GM12872 (cell line): Measurements from ENCODE around the gene LRRN4.

Experiments
- CTCF ChIP-seq: IDR thresholded peaks from 3 replicates; pipeline ENCODE4 v1.5.1; 2011; ENCODE audit warnings: low read depth, mild to moderate bottlenecking, low read length, moderate library complexity; ENCODE audit not compliant: insufficient read depth

Gene LRRN4

GRCh38 chr20:6029538-6029937, 24.3 kb downstream of the LRRN4 start:
- no peak for TF ChIP-seq CTCF

GRCh38 chr20:6028818-6029217, 25.0 kb downstream of the LRRN4 start:
- TF ChIP-seq CTCF = no peak

GRCh38 chr20:6026051-6026450, 27.8 kb downstream of the LRRN4 start:
- no peak for TF ChIP-seq CTCF

- no peak for TF ChIP-seq CTCF
Observed at GRCh38 chr20:6024768-6025167, 29.1 kb downstream of the LRRN4 start.

GRCh38 chr20:6017880-6018279, 36.0 kb downstream of the LRRN4 start:
- TF ChIP-seq CTCF = no peak

- TF ChIP-seq CTCF = no peak
Observed at GRCh38 chr20:6017467-6017866, 36.4 kb downstream of the LRRN4 start.

GRCh38 chr20:6014957-6015356, 38.9 kb downstream of the LRRN4 start:
- no peak for TF ChIP-seq CTCF

- no peak for TF ChIP-seq CTCF
Observed at GRCh38 chr20:6014017-6014416, 39.8 kb downstream of the LRRN4 start.
